Small intestine (tissue), 7 donors: ENCODE data around the gene CCDC149. TPM values are rescaled to one million over a fixed set of nuclear protein-coding genes. Genes with fewer than 3 reads are reported as not detected.

ENCODE experiments used
- DNase-seq, 2 donors: peaks; one replicate each; pipeline versions ENCODE4 v3.0.0 to v3.0.0-alpha.2; 2013
- FAIRE-seq: peaks from 2 replicates; lab custom pipeline; 2012; peaks lifted over from hg19 to GRCh38; lab: Jason Lieb, UNC
- H3K27ac ChIP-seq, 3 donors: one replicate each; pipeline ENCODE4 v1.5.1; 2013; ENCODE audit warnings: low read length in 2 of 3, mild to moderate bottlenecking in 2 of 3, control low read depth in 1 of 3, inconsistent platforms in 1 of 3, low read depth in 1 of 3, moderate library complexity in 1 of 3
- H3K27me3 ChIP-seq, 3 donors: one replicate each; pipeline ENCODE4 v1.6.1; 2013; ENCODE audit warnings: low read length in 3 of 3, inconsistent platforms in 1 of 3; ENCODE audit not compliant: control insufficient read depth in 3 of 3, insufficient read depth in 3 of 3
- H3K36me3 ChIP-seq, 3 donors: one replicate each; pipeline ENCODE4 v1.6.1; 2013; ENCODE audit warnings: low read length in 3 of 3, inconsistent platforms in 1 of 3, low read depth in 1 of 3, mild to moderate bottlenecking in 1 of 3, moderate library complexity in 1 of 3; ENCODE audit not compliant: control insufficient read depth in 3 of 3, insufficient read depth in 2 of 3
- H3K4me1 ChIP-seq, 3 donors: one replicate each; pipeline ENCODE4 v1.6.1; 2013; ENCODE audit warnings: low read length in 2 of 3, inconsistent platforms in 1 of 3, low read depth in 1 of 3, mild to moderate bottlenecking in 1 of 3, moderate library complexity in 1 of 3; ENCODE audit not compliant: control insufficient read depth in 3 of 3, insufficient read depth in 2 of 3
- H3K4me3 ChIP-seq, 3 donors: one replicate each; pipeline ENCODE4 v1.5.1; 2013; ENCODE audit warnings: low read length in 3 of 3, control low read depth in 1 of 3, inconsistent platforms in 1 of 3, low read depth in 1 of 3, mild to moderate bottlenecking in 1 of 3, moderate library complexity in 1 of 3
- H3K9me3 ChIP-seq, 2 donors: one replicate each; pipeline ENCODE4 v1.6.1; 2013; ENCODE audit warnings: low read depth in 1 of 2, low read length in 1 of 2; ENCODE audit not compliant: control insufficient read depth in 2 of 2, insufficient read depth in 1 of 2
- WGBS, 3 donors: extraction: QIAGEN DNeasy Blood & Tissue Kit; methylation state at CpG; one replicate each; pipeline ENCODE4 v1.1.7; 2013; 5-methylcytosine and 5-hydroxymethylcytosine counted together
- polyA plus RNA-seq, 4 donors: library from polyadenylated mRNA; stranded (reverse) in 3 of 4; unstranded in 1 of 4; fragments of 200-250 nt in 3 of 4; fragments of 120-200 nt in 1 of 4; gene quantifications; one replicate each; pipeline versions ENCODE4 v1.2.1 to v1.2.3, GENCODE V29; 2013
- donor health status: healthy with polysubstance abuse.
- donor health status: control.
- donor health status: control.
- donor health status: Bipolar disorder and iron deficiency.
- donor health status: healthy.

CCDC149 gene
- polyA plus RNA-seq, 4 donors: 2.2 to 13.2 (median 5.2) TPM

DNA sequence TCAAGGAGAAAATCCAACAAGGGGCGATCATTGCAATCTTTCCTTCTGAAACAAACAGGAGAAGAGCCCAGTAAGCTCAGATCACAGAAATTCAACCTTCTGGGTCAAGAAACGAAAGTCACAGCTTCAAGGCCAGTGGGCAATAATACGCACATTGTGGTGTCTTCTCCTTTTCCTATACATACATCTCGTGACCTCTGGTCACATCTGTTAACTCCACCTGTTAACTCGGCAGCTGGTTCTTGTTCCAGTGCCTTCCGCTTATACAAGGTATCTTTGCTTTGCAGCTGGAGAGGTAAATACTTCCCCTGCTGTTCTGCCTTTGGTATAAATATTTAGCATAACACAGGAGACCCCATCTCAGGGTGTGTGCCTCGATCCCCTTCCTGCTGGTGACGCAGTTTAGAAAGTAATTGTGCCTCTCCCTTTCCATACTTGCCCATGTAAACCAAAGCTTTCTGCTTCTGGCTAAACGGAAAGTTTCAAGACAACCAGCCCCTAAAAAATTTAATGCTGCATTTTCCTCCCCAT lies 45.0 kb downstream of the CCDC149 start:
- Histone ChIP-seq H3K4me1 (no peaks in the 10 kb centered on the region), H3K9me3 (peaks cover 0 to 22% of the 10 kb centered on the region in 2 donors), H3K4me3 (no peak overlapping the region), H3K36me3 (peaks cover 0 to 21% (median 1%) of the 10 kb centered on the region in 3 donors), H3K27me3 (no peaks in the 10 kb centered on the region), H3K27ac (no peak overlapping the region)
- DNase-seq: no peak
- WGBS, 3 donors: 82 to 92% (median 84%) methylated on average over 9 of the region's 9 CpGs
- no peak for FAIRE-seq

DNA sequence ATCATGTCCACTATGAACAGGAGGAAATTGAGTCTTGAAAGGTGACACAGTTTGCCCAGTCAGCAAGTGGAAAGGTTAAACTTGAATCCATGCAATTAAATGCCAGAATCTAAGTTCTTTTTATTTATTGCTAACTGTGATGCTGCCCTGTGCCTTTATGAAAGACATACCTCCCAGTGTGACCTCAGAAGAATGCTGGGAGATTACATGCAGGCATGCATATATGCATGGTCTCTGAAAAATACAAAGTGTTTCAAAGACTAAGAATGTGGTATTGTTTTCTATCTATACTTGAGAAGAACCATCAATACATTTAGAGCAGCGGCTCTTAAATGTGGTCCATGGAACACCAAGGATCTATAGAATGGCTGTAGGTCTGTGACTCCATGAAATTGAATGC lies 45.6 kb downstream of the CCDC149 start:
- no peaks in the 10 kb centered on the region for H3K4me1 ChIP-seq
- no peak for FAIRE-seq
- 95 to 100% (median 98%) methylated on average over 1 of the region's 1 CpG for WGBS, 3 donors
- H3K27ac ChIP-seq: no peak overlapping the region
- H3K27me3 ChIP-seq: no peaks in the 10 kb centered on the region
- no peak for DNase-seq
- peaks cover 0 to 18% (median 0%) of the 10 kb centered on the region in 3 donors for H3K36me3 ChIP-seq
- H3K9me3 ChIP-seq: peaks cover 0 to 22% of the 10 kb centered on the region in 2 donors
- H3K4me3 ChIP-seq: no peak overlapping the region

DNA sequence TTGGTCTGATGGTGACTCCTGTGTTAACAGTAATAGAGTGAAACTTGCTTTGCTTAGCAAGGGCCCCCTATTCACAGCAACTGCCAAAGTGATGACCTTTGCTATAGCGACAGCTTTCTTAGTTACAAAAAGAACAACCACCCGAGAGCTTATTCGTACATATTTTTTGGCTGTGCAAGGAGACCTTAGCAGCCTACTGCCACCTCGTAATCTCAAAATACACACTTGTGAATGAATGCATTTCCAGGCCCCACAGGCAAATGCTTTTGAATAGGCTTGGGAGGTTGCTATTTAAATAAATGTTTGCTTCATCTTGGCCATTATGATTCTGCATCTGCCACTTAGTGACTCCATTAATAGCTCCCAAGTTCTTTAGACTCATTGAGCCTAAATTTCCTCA lies 47.4 kb downstream of the CCDC149 start:
- Histone ChIP-seq H3K4me3 (no peak overlapping the region), H3K4me1 (no peaks in the 10 kb centered on the region), H3K27me3 (no peaks in the 10 kb centered on the region), H3K27ac (no peak overlapping the region), H3K9me3 (peaks cover 0 to 22% of the 10 kb centered on the region in 2 donors), H3K36me3 (peaks cover 0 to 18% (median 0%) of the 10 kb centered on the region in 3 donors)
- DNase-seq (no peak), FAIRE-seq (no peak)
- 90 to 94% (median 92%) methylated on average over 4 of the region's 4 CpGs for whole genome bisulfite sequencing, 3 donors

DNA sequence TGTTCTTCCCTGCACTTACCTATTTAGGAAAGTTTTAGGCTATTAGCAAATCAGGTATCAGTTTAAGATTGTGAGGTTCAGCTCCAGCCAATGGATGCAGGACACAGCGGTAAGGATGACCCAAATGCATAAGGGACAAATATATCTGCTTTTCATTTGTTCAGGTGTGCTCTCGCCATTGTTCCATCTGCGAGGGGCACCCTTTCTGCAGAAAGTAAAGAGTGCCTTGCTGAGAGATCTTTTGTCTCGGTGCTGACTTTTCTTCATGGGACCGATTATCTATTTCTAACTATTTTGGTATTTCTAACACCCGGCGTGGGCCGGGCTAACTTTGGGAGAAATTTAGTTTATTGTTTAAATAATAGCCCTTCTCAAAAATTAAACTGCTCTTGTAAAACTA lies 49.0 kb downstream of the CCDC149 start:
- H3K9me3 ChIP-seq: peaks cover 0 to 22% of the 10 kb centered on the region in 2 donors
- DNase-seq (no peak), FAIRE-seq (no peak)

DNA sequence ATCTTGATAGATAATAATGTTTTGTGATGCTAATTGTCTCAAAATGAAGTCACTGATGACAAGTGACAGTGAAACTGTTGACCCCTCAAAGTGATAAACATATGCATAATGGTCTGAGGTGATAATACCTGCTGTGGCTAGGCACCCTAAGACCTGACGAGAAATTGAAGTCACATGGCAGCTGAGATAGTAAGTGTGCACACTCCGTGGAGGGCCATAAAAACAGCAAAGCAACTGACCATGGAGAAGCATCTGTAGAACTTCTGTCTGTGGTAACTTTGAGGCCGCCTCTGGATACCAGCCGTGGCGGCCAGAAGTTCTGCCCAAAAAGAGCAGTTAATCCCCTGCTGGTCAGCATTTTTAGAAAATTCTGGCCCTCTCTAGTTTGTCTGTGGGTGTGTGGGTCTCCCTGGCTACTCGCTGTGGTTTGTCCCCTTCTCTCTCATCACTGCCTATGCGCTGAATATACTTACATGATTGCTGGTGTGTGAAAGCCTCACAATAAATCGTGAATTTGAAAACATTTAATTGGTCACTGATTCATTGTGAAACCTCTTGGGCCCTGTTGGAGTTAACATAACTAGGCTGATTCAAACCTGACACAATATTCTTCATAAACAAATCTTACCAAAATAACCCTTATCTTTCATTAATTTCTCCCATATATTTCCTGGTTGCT lies 50.6 kb downstream of the CCDC149 start:
- 92 to 96% (median 94%) methylated on average over 8 of the region's 8 CpGs for WGBS, 3 donors
- FAIRE-seq: no peak
- H3K9me3 ChIP-seq: peaks cover 0 to 22% of the 10 kb centered on the region in 2 donors

More for the DNA sequence above, 49.0 kb downstream of the CCDC149 start:
- 95 to 97% (median 97%) methylated on average over 8 of the region's 8 CpGs for WGBS, 3 donors
- no peaks in the 10 kb centered on the region for H3K4me1 ChIP-seq
- H3K27ac ChIP-seq: no peak overlapping the region
- H3K27me3 ChIP-seq: no peaks in the 10 kb centered on the region
- peaks cover 0 to 8% (median 0%) of the 10 kb centered on the region in 3 donors for H3K36me3 ChIP-seq
- no peak overlapping the region for H3K4me3 ChIP-seq

DNA sequence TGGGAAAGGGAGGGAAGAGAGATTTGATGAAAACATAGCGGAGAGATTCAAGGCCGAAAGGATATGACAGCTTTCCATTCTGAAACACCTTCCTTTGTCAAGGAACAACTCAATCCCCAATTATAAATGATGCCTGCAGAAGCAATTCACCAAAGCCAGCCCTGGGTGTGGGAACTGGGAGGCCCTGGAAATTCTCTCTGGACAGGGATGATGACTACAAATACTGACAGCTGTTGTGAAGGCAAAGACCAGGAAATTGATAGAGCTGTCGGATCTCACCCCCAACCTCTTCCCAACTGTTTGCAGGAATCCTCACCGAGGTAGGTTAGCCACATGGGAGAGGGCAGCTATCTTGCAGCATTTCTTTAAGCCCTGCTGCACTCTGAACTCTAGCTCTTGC lies 54.3 kb downstream of the CCDC149 start:
- 78 to 93% (median 82%) methylated on average over 4 of the region's 4 CpGs for WGBS, 3 donors
- FAIRE-seq (no peak), DNase-seq (no peak)
- Histone ChIP-seq H3K27ac (no peak overlapping the region), H3K27me3 (no peaks in the 10 kb centered on the region), H3K9me3 (peaks cover 0 to 5% of the 10 kb centered on the region in 2 donors), H3K4me1 (no peaks in the 10 kb centered on the region), H3K36me3 (peaks cover 0 to 3% (median 0%) of the 10 kb centered on the region in 3 donors), H3K4me3 (no peak overlapping the region)

More for the DNA sequence above, 50.6 kb downstream of the CCDC149 start:
- no peak overlapping the region for H3K4me3 ChIP-seq
- peaks cover 0 to 2% (median 0%) of the 10 kb centered on the region in 3 donors for H3K36me3 ChIP-seq
- H3K27ac ChIP-seq: no peak overlapping the region
- no peaks in the 10 kb centered on the region for H3K27me3 ChIP-seq
- no peak for DNase-seq
- H3K4me1 ChIP-seq: no peaks in the 10 kb centered on the region

DNA sequence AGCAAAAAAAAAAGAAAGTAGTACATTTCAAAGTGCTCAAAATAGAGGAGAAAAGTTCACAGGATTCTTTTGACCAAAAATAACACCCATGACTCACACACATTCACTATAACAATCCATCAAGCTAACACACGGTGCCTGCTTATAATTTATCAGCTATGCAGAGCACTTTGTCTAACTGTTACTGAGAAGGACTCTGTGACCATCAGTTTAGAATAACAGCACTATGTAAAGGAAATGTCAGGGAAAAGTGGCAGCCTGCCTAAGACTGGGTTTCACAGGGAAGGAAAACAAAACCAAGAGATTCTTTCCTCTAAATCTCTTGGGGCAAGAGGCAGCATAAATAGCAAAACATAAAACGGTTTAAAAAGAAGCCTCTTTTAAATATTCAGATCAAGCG lies 54.8 kb downstream of the CCDC149 start:
- WGBS, 3 donors: 48 to 65% (median 57%) methylated on average over 3 of the region's 3 CpGs
- H3K27ac ChIP-seq: no peak overlapping the region
- no peaks in the 10 kb centered on the region for H3K27me3 ChIP-seq
- no peak for FAIRE-seq
- DNase-seq: no peak
- H3K4me1 ChIP-seq: no peaks in the 10 kb centered on the region
- H3K4me3 ChIP-seq: no peak overlapping the region
- H3K9me3 ChIP-seq: peaks cover 0 to under 1% of the 10 kb centered on the region in 2 donors
- peaks cover 0 to 3% (median 0%) of the 10 kb centered on the region in 3 donors for H3K36me3 ChIP-seq

DNA sequence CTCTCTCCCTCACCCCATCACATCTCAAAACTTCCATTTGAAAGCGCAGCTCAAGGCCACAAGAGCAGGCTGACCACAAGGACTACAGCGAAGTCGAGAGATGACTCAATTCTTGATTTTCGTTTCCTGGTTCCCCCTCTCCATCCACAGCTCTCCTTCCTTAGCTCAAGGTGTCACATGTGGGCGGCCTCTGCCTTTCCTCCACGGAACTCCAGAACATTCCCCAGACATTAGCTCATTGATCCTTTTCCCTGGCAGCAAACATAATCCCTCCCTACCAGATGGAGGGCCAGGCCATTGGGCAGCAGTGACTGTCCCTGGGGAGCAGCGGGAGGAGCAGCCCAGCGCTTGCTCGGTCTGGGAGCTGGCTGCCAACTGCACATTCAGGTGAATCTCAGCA lies 56.3 kb downstream of the CCDC149 start:
- Histone ChIP-seq H3K27ac (no peak overlapping the region), H3K9me3 (no peaks in the 10 kb centered on the region), H3K36me3 (peaks cover 0 to 3% (median 0%) of the 10 kb centered on the region in 3 donors), H3K4me1 (no peaks in the 10 kb centered on the region), H3K4me3 (no peak overlapping the region), H3K27me3 (no peaks in the 10 kb centered on the region)
- WGBS, 3 donors: 80 to 88% (median 81%) methylated on average over 9 of the region's 9 CpGs
- DNase-seq: no peak
- FAIRE-seq: no peak
